ENCODE results near the gene SOS2.

DNA sequence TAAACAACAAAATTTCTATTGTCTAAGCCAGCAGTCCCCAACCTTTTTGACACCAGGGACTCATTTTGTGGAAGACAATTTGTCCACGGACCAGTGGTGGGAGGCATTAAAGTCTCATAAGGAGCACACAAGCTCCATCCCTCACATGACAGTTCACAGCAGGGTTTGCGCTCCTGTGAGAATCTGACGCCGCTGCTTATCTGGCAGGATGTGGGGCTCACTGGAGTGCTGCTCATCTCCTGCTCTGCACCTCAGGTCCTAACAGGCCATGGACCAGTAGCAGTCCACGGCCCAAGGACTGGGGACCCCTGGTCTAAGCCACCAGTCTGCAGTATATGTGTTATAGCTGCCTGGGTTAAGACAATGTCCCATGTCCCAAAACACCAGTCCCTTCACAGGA is 142.2 kb downstream of the SOS2 start:
- TF ChIP-seq CEBPB (IDR thresholded peaks at IDR 0.05; ENCODE audit: low read depth, low read length) = no peak
- TF ChIP-seq, protein P1, sequence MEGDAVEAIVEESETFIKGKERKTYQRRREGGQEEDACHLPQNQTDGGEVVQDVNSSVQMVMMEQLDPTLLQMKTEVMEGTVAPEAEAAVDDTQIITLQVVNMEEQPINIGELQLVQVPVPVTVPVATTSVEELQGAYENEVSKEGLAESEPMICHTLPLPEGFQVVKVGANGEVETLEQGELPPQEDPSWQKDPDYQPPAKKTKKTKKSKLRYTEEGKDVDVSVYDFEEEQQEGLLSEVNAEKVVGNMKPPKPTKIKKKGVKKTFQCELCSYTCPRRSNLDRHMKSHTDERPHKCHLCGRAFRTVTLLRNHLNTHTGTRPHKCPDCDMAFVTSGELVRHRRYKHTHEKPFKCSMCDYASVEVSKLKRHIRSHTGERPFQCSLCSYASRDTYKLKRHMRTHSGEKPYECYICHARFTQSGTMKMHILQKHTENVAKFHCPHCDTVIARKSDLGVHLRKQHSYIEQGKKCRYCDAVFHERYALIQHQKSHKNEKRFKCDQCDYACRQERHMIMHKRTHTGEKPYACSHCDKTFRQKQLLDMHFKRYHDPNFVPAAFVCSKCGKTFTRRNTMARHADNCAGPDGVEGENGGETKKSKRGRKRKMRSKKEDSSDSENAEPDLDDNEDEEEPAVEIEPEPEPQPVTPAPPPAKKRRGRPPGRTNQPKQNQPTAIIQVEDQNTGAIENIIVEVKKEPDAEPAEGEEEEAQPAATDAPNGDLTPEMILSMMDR (conservative IDR thresholded peaks at IDR 0.05; ENCODE audit: low read depth, low read length) = no peak
- TF ChIP-seq BHLHE40 (IDR thresholded peaks at IDR 0.05; ENCODE audit: low read depth, low read length) = no peak
- TF ChIP-seq RCOR1 (IDR thresholded peaks at IDR 0.05; ENCODE audit: insufficient replicate concordance, low read length) = no peak
- no peak for TF ChIP-seq POLR2A (IDR thresholded peaks at IDR 0.05; ENCODE audit: low read depth, low read length)
- TF ChIP-seq, protein P2, sequence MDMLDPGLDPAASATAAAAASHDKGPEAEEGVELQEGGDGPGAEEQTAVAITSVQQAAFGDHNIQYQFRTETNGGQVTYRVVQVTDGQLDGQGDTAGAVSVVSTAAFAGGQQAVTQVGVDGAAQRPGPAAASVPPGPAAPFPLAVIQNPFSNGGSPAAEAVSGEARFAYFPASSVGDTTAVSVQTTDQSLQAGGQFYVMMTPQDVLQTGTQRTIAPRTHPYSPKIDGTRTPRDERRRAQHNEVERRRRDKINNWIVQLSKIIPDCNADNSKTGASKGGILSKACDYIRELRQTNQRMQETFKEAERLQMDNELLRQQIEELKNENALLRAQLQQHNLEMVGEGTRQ (IDR thresholded peaks at IDR 0.05; ENCODE audit: low read depth, low read length) = no peak
- no peak for TF ChIP-seq MXI1 (IDR thresholded peaks at IDR 0.05; ENCODE audit: borderline replicate concordance, low read depth, low read length)
